Peyer's patch (tissue), 4 donors: ENCODE data around the gene SLC28A3.

Experiments used
- POLR2A ChIP-seq, 2 donors: fragments of 450-650 bp; IDR thresholded peaks; one replicate each; pipeline ENCODE4 v1.5.1; 2017; ENCODE audit warnings: antibody characterized with exemption in 2 of 2, mild to moderate bottlenecking in 2 of 2, moderate library complexity in 2 of 2
- TF ChIP-seq, protein P1 (sequence below), 6 experiments: fragments of 450-650 bp in 4 of 6; fragments of 200-600 bp in 2 of 6; sonication (generic) in 1 of 6; IDR thresholded peaks; one replicate each; pipeline ENCODE4 v1.5.1; 2017 to 2019; ENCODE audit warnings: antibody characterized with exemption in 6 of 6, mild to moderate bottlenecking in 3 of 6, moderate library complexity in 1 of 6

GRCh38 chr9:84340535-84340934, at the start of gene SLC28A3:
- TF ChIP-seq POLR2A (IDR thresholded peaks at IDR 0.05): peak in 1 of 2 donors; percentile 31
- TF ChIP-seq, protein P1, sequence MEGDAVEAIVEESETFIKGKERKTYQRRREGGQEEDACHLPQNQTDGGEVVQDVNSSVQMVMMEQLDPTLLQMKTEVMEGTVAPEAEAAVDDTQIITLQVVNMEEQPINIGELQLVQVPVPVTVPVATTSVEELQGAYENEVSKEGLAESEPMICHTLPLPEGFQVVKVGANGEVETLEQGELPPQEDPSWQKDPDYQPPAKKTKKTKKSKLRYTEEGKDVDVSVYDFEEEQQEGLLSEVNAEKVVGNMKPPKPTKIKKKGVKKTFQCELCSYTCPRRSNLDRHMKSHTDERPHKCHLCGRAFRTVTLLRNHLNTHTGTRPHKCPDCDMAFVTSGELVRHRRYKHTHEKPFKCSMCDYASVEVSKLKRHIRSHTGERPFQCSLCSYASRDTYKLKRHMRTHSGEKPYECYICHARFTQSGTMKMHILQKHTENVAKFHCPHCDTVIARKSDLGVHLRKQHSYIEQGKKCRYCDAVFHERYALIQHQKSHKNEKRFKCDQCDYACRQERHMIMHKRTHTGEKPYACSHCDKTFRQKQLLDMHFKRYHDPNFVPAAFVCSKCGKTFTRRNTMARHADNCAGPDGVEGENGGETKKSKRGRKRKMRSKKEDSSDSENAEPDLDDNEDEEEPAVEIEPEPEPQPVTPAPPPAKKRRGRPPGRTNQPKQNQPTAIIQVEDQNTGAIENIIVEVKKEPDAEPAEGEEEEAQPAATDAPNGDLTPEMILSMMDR (IDR thresholded peaks at IDR 0.05): no peak
